Skeletal muscle satellite cell (primary cell): ENCODE data around the gene CNTLN.
"Not testable (repeated sequence)": the region's sequence is repeated elsewhere in the genome, so short reads cannot be mapped to it uniquely, and the experiment has no call there.

Experiments
- H3K27me3 ChIP-seq: 2 replicates; pipeline ENCODE4 v1.7.0; 2013; ENCODE audit warnings: low read length; ENCODE audit not compliant: control insufficient read depth, insufficient read depth
- H3K36me3 ChIP-seq: 2 replicates; pipeline ENCODE4 v1.7.0; 2013; ENCODE audit warnings: mild to moderate bottlenecking, control low read depth, low read length; ENCODE audit not compliant: insufficient read depth
- H3K4me1 ChIP-seq: 2 replicates; pipeline ENCODE4 v1.7.0; 2013; ENCODE audit warnings: low read length; ENCODE audit not compliant: control insufficient read depth, insufficient read depth
- H3K4me2 ChIP-seq: 2 replicates; pipeline ENCODE4 v1.7.0; 2013; ENCODE audit warnings: mild to moderate bottlenecking, low read length
- H3K4me3 ChIP-seq: 2 replicates; pipeline ENCODE4 v1.7.0; 2013; ENCODE audit warnings: low read length
- H3K9ac ChIP-seq: 2 replicates; pipeline ENCODE4 v1.7.0; 2013; ENCODE audit warnings: mild to moderate bottlenecking, low read depth, low read length, moderate library complexity
- H3K9me3 ChIP-seq: replicated peaks from 2 replicates; pipeline ENCODE4 v1.7.0; 2013; ENCODE audit warnings: mild to moderate bottlenecking, control low read depth, low read length

The CNTLN gene

GRCh38 chr9:17387565-17387964, 252.7 kb downstream of the CNTLN start:
- H3K4me2 ChIP-seq = no peak overlapping the region
- H3K9ac ChIP-seq = no peak overlapping the region
- H3K27me3 ChIP-seq = no peaks in the 10 kb centered on the region
- no peaks in the 10 kb centered on the region for H3K4me1 ChIP-seq
- no peaks in the 10 kb centered on the region for H3K9me3 ChIP-seq
- no peaks in the 10 kb centered on the region for H3K36me3 ChIP-seq
- H3K4me3 ChIP-seq = no peak overlapping the region

GRCh38 chr9:17389026-17389425, 254.2 kb downstream of the CNTLN start:
- no peak overlapping the region for H3K9ac ChIP-seq
- H3K4me3 ChIP-seq = no peak overlapping the region
- no peaks in the 10 kb centered on the region for H3K36me3 ChIP-seq
- H3K4me2 ChIP-seq = no peak overlapping the region
- H3K27me3 ChIP-seq = no peaks in the 10 kb centered on the region
- no peaks in the 10 kb centered on the region for H3K4me1 ChIP-seq
- no peaks in the 10 kb centered on the region for H3K9me3 ChIP-seq

- Histone ChIP-seq H3K4me1 (no peaks in the 10 kb centered on the region), H3K4me3 (no peak overlapping the region), H3K9me3 (no peaks in the 10 kb centered on the region), H3K4me2 (no peak overlapping the region), H3K9ac (no peak overlapping the region), H3K36me3 (no peaks in the 10 kb centered on the region), H3K27me3 (no peaks in the 10 kb centered on the region)
Measured at GRCh38 chr9:17394881-17395510, 260.2 kb downstream of the CNTLN start.

- H3K27me3 ChIP-seq = not testable (repeated sequence)
Measured at GRCh38 chr9:17397166-17397728, 262.4 kb downstream of the CNTLN start.

GRCh38 chr9:17398350-17398749, 263.5 kb downstream of the CNTLN start:
- H3K9me3 ChIP-seq = no peaks in the 10 kb centered on the region
- no peaks in the 10 kb centered on the region for H3K36me3 ChIP-seq
- H3K27me3 ChIP-seq = no peaks in the 10 kb centered on the region
- no peaks in the 10 kb centered on the region for H3K4me1 ChIP-seq
- no peak overlapping the region for H3K9ac ChIP-seq
- no peak overlapping the region for H3K4me2 ChIP-seq
- no peak overlapping the region for H3K4me3 ChIP-seq

More at GRCh38 chr9:17397166-17397728, 262.4 kb downstream of the CNTLN start:
- not testable (repeated sequence) for H3K36me3 ChIP-seq, H3K9me3 ChIP-seq, H3K9ac ChIP-seq, H3K4me1 ChIP-seq, H3K4me3 ChIP-seq, H3K4me2 ChIP-seq

- Histone ChIP-seq H3K36me3 (no peaks in the 10 kb centered on the region), H3K4me3 (no peak overlapping the region), H3K27me3 (no peaks in the 10 kb centered on the region), H3K4me2 (no peak overlapping the region), H3K9me3 (no peaks in the 10 kb centered on the region), H3K9ac (no peak overlapping the region), H3K4me1 (no peaks in the 10 kb centered on the region)
Measured at GRCh38 chr9:17401858-17402257, 267.0 kb downstream of the CNTLN start.

- Histone ChIP-seq H3K27me3 (no peaks in the 10 kb centered on the region), H3K4me2 (no peak overlapping the region), H3K4me1 (no peaks in the 10 kb centered on the region)
Measured at GRCh38 chr9:17402309-17402708, 267.5 kb downstream of the CNTLN start.

GRCh38 chr9:17403539-17403938, 268.7 kb downstream of the CNTLN start:
- H3K4me2 ChIP-seq = no peak overlapping the region
- H3K4me3 ChIP-seq = no peak overlapping the region
- no peaks in the 10 kb centered on the region for H3K4me1 ChIP-seq
- H3K9me3 ChIP-seq = no peaks in the 10 kb centered on the region
- no peaks in the 10 kb centered on the region for H3K36me3 ChIP-seq
- no peak overlapping the region for H3K9ac ChIP-seq
- H3K27me3 ChIP-seq = no peaks in the 10 kb centered on the region

More at GRCh38 chr9:17402309-17402708, 267.5 kb downstream of the CNTLN start:
- H3K9ac ChIP-seq = no peak overlapping the region
- H3K36me3 ChIP-seq = no peaks in the 10 kb centered on the region
- no peak overlapping the region for H3K4me3 ChIP-seq
- H3K9me3 ChIP-seq = no peaks in the 10 kb centered on the region

GRCh38 chr9:17414986-17415385, 280.1 kb downstream of the CNTLN start:
- Histone ChIP-seq H3K9me3 (no peaks in the 10 kb centered on the region), H3K9ac (no peak overlapping the region), H3K4me2 (no peak overlapping the region), H3K4me1 (no peaks in the 10 kb centered on the region), H3K4me3 (no peak overlapping the region), H3K27me3 (no peaks in the 10 kb centered on the region), H3K36me3 (no peaks in the 10 kb centered on the region)

GRCh38 chr9:17422994-17423680, 288.3 kb downstream of the CNTLN start:
- H3K4me1 ChIP-seq = no peaks in the 10 kb centered on the region

GRCh38 chr9:17423681-17424011, 288.8 kb downstream of the CNTLN start:
- no peaks in the 10 kb centered on the region for H3K36me3 ChIP-seq
- H3K9me3 ChIP-seq = no peaks in the 10 kb centered on the region
- H3K9ac ChIP-seq = no peak overlapping the region
- H3K4me3 ChIP-seq = no peak overlapping the region
- no peaks in the 10 kb centered on the region for H3K4me1 ChIP-seq
- H3K27me3 ChIP-seq = no peaks in the 10 kb centered on the region
- H3K4me2 ChIP-seq = no peak overlapping the region

More at GRCh38 chr9:17422994-17423680, 288.3 kb downstream of the CNTLN start:
- Histone ChIP-seq H3K4me2 (no peak overlapping the region), H3K27me3 (no peaks in the 10 kb centered on the region), H3K4me3 (no peak overlapping the region), H3K36me3 (no peaks in the 10 kb centered on the region), H3K9ac (no peak overlapping the region), H3K9me3 (no peaks in the 10 kb centered on the region)

GRCh38 chr9:17425384-17425783, 290.5 kb downstream of the CNTLN start:
- Histone ChIP-seq H3K4me2 (no peak overlapping the region), H3K9me3 (no peaks in the 10 kb centered on the region), H3K4me3 (no peak overlapping the region), H3K9ac (no peak overlapping the region), H3K36me3 (no peaks in the 10 kb centered on the region), H3K4me1 (no peaks in the 10 kb centered on the region), H3K27me3 (no peaks in the 10 kb centered on the region)
